Fibroblast of lung (primary cell): ENCODE measurements around the gene CST5. TPM values are rescaled to one million over a fixed set of nuclear protein-coding genes. Genes with fewer than 3 reads are reported as not detected.
"Not testable (repeated sequence)": the region's sequence is repeated elsewhere in the genome, so short reads cannot be mapped to it uniquely, and the experiment has no call there.

ENCODE experiments used
- DNase-seq, 2 donors: peaks; one replicate each; pipeline versions ENCODE4 v3.0.0 to v3.0.0-alpha.2; 2010; ENCODE audit warnings: low read depth in 2 of 2
- H2AFZ ChIP-seq: 2 replicates; pipeline ENCODE4 v1.5.1; 2012; ENCODE audit warnings: low read length, control low read depth, inconsistent platforms
- H3K27ac ChIP-seq: 2 replicates; pipeline ENCODE4 v1.5.1; 2011; ENCODE audit warnings: low read length, control low read depth; ENCODE audit not compliant: insufficient read depth
- H3K27me3 ChIP-seq: 2 replicates; pipeline ENCODE4 v1.5.1; 2011; ENCODE audit warnings: mild to moderate bottlenecking, low read length; ENCODE audit not compliant: control insufficient read depth, insufficient read depth
- H3K36me3 ChIP-seq: 2 replicates; pipeline ENCODE4 v1.5.1; 2011; ENCODE audit warnings: low read length; ENCODE audit not compliant: control insufficient read depth, insufficient read depth
- H3K4me1 ChIP-seq: 2 replicates; pipeline ENCODE4 v1.5.1; 2011; ENCODE audit warnings: low read length; ENCODE audit not compliant: control insufficient read depth, insufficient read depth; ENCODE audit errors: extremely low read depth
- H3K4me2 ChIP-seq: 2 replicates; pipeline ENCODE4 v1.5.1; 2011; ENCODE audit warnings: low read length, control low read depth; ENCODE audit not compliant: insufficient read depth; ENCODE audit errors: extremely low read depth
- H3K4me3 ChIP-seq, 4 experiments: fragments of 200-600 bp in 1 of 4; sonication (generic) in 1 of 4; replicated peaks in 1 of 4; 2 replicates each; pipeline ENCODE4 v1.5.1; 2011 to 2016; ENCODE audit warnings: low read length in 4 of 4, low read depth in 3 of 4, mild to moderate bottlenecking in 3 of 4, control low read depth in 2 of 4, inconsistent platforms in 1 of 4, mixed read lengths in 1 of 4; ENCODE audit not compliant: insufficient read depth in 1 of 4; ENCODE audit errors: control extremely low read depth in 1 of 4
- H3K79me2 ChIP-seq: 2 replicates; pipeline ENCODE4 v1.5.1; 2012; ENCODE audit warnings: mild to moderate bottlenecking, low read length, inconsistent platforms; ENCODE audit not compliant: control insufficient read depth, insufficient read depth
- H3K9ac ChIP-seq: 2 replicates; pipeline ENCODE4 v1.5.1; 2011; ENCODE audit warnings: mild to moderate bottlenecking, low read length, control low read depth; ENCODE audit not compliant: insufficient read depth
- H3K9me3 ChIP-seq: 2 replicates; pipeline ENCODE4 v1.5.1; 2012; ENCODE audit warnings: low read depth, low read length; ENCODE audit not compliant: control insufficient read depth, insufficient read depth
- H4K20me1 ChIP-seq: 2 replicates; pipeline ENCODE4 v1.5.1; 2011; ENCODE audit warnings: low read length; ENCODE audit not compliant: control insufficient read depth, insufficient read depth; ENCODE audit errors: extremely low read depth
- CTCF ChIP-seq, 2 donors: IDR thresholded peaks in 1 of 2; conservative IDR thresholded peaks in 1 of 2; 1 replicate in 1 of 2; 2 replicates in 1 of 2; pipeline ENCODE4 v1.5.1; 2011 to 2012; ENCODE audit warnings: low read length in 2 of 2, control low read depth in 1 of 2, inconsistent platforms in 1 of 2, low read depth in 1 of 2, mild to moderate bottlenecking in 1 of 2
- EZH2 ChIP-seq: IDR thresholded peaks from 2 replicates; pipeline ENCODE4 v1.5.1; 2012; ENCODE audit warnings: low read length, control low read depth, mild to moderate bottlenecking; ENCODE audit errors: missing control alignments
- polyA plus RNA-seq, 2 donors: library from polyadenylated mRNA; depleted of rRNA in 1 of 2; stranded (reverse) in 1 of 2; unstranded in 1 of 2; fragments of >200 nt; gene quantifications; 2 replicates each; pipeline ENCODE4 v1.2.1, GENCODE V29; 2011 to 2012; ENCODE audit warnings: missing spikeins in 1 of 2
- total RNA-seq: library from RNA; depleted of rRNA; stranded (reverse); fragments of >200 nt; gene quantifications from 2 replicates; pipeline ENCODE4 v1.2.1, GENCODE V29; 2014

Gene CST5
- total and polyA plus RNA-seq, 2 donors (not counting 1 experiment from before 2014, with no cell fraction given) = not detected

GRCh38 chr20:23917024-23917725 lies 37.6 kb upstream of the CST5 start:
- no peak overlapping the region for H3K27ac ChIP-seq
- DNase-seq = no peak
- no peaks in the 10 kb centered on the region for H3K79me2 ChIP-seq
- no peaks in the 10 kb centered on the region for H4K20me1 ChIP-seq
- H3K4me1 ChIP-seq = no peaks in the 10 kb centered on the region
- H3K9me3 ChIP-seq = no peaks in the 10 kb centered on the region
- H3K36me3 ChIP-seq = no peaks in the 10 kb centered on the region
- TF ChIP-seq CTCF (conservative IDR thresholded peaks at IDR 0.05 in 1 of 2, IDR thresholded peaks at IDR 0.05 in 1 of 2; ENCODE audit: low read depth in 1 of 2, low read length in 2 of 2) (no peak), EZH2 (no peak)
- no peak overlapping the region for H3K4me3 ChIP-seq
- H3K4me2 ChIP-seq = no peak overlapping the region
- H3K9ac ChIP-seq = no peak overlapping the region
- no peak overlapping the region for H2AFZ ChIP-seq
- H3K27me3 ChIP-seq = no peaks in the 10 kb centered on the region

- Histone ChIP-seq H2AFZ (no peak overlapping the region), H3K36me3 (no peaks in the 10 kb centered on the region), H3K9me3 (no peaks in the 10 kb centered on the region), H3K4me1 (no peaks in the 10 kb centered on the region), H3K27me3 (no peaks in the 10 kb centered on the region), H4K20me1 (no peaks in the 10 kb centered on the region), H3K27ac (no peak overlapping the region), H3K79me2 (no peaks in the 10 kb centered on the region), H3K4me2 (no peak overlapping the region), H3K9ac (no peak overlapping the region), H3K4me3 (no peak overlapping the region)
- no peak for TF ChIP-seq CTCF (conservative IDR thresholded peaks at IDR 0.05 in 1 of 2, IDR thresholded peaks at IDR 0.05 in 1 of 2; ENCODE audit: low read depth in 1 of 2, low read length in 2 of 2)
- no peak for TF ChIP-seq EZH2
- DNase-seq = no peak
Observed at GRCh38 chr20:23915844-23916243, 36.3 kb upstream of the CST5 start.

GRCh38 chr20:23914469-23914868 lies 34.9 kb upstream of the CST5 start:
- H3K79me2 ChIP-seq, H3K27ac ChIP-seq, H3K36me3 ChIP-seq, H3K9ac ChIP-seq, DNase-seq, H3K27me3 ChIP-seq, H3K4me2 ChIP-seq, H4K20me1 ChIP-seq, H2AFZ ChIP-seq, H3K4me3 ChIP-seq, H3K4me1 ChIP-seq, H3K9me3 ChIP-seq: not testable (repeated sequence)
